ENCODE results near the gene TMEM208. TPM values are rescaled to one million over a fixed set of nuclear protein-coding genes. Genes with fewer than 3 reads are reported as not detected.

The TMEM208 gene
- total and polyA plus RNA-seq, 2 of the 13 experiments (the other 11 are each of a cell fraction or from before 2014, with no cell fraction given): 58.8 to 72.9 TPM

GRCh38 chr16:67177743-67178699, 48.9 kb upstream of the TMEM208 start (continued):
- peak; percentile 89 for TF ChIP-seq SP4 (CRISPR knock-in tag; IDR thresholded peaks at IDR 0.05)
- TF ChIP-seq ZNF83 (CRISPR knock-in tag; IDR thresholded peaks at IDR 0.05; ENCODE audit: borderline replicate concordance): peak; percentile 92; the same call in 1 of the 2 replicates
- peak; percentile 58; the same call in 1 of the 2 replicates for TF ChIP-seq ARNTL (CRISPR knock-in tag; IDR thresholded peaks at IDR 0.05)
- TF ChIP-seq ISX (CRISPR knock-in tag; conservative IDR thresholded peaks at IDR 0.05): no peak
- TF ChIP-seq TCF12 (IDR thresholded peaks at IDR 0.05): no peak
- no peak; the same call in 1 of the 2 replicates for TF ChIP-seq TCF12 (CRISPR knock-in tag; IDR thresholded peaks at IDR 0.05)
- no peak for TF ChIP-seq BRCA1 (CRISPR knock-in tag; IDR thresholded peaks at IDR 0.05)
- TF ChIP-seq ZBTB20 (CRISPR knock-in tag; IDR thresholded peaks at IDR 0.05; ENCODE audit: borderline replicate concordance, low read depth): peak; percentile 44; the same call in 1 of the 2 replicates
- peak; percentile 80; the same call in 1 of the 2 replicates for TF ChIP-seq MEIS1 (CRISPR knock-in tag; IDR thresholded peaks at IDR 0.05; ENCODE audit: borderline replicate concordance)
- peak; percentile 74; the same call in 1 of the 2 replicates for TF ChIP-seq ZNF772 (CRISPR knock-in tag; IDR thresholded peaks at IDR 0.05)
- TF ChIP-seq ZNF318 (CRISPR knock-in tag; IDR thresholded peaks at IDR 0.05): peak; percentile 41; the same call in 1 of the 2 replicates
- no peak for TF ChIP-seq ZNF3 (CRISPR knock-in tag; IDR thresholded peaks at IDR 0.05)
- no peak for TF ChIP-seq FOSL2 (CRISPR knock-in tag; IDR thresholded peaks at IDR 0.05)
- TF ChIP-seq GTF2F1 (IDR thresholded peaks at IDR 0.05; ENCODE audit: low read length): no peak
- peak; percentile 84; the same call in 1 of the 2 replicates for TF ChIP-seq ZSCAN31 (CRISPR knock-in tag; IDR thresholded peaks at IDR 0.05; ENCODE audit: low read depth)
- no peak for TF ChIP-seq KLF9 (CRISPR knock-in tag; IDR thresholded peaks at IDR 0.05; ENCODE audit: low read depth)
- TF ChIP-seq ZEB1 (IDR thresholded peaks at IDR 0.05; ENCODE audit: insufficient replicate concordance, low read depth): peak; percentile 90
- TF ChIP-seq ZFY (CRISPR knock-in tag; IDR thresholded peaks at IDR 0.05): peak; percentile 75
- TF ChIP-seq ZNF333 (CRISPR knock-in tag; IDR thresholded peaks at IDR 0.05; ENCODE audit: borderline replicate concordance): peak; percentile 77; the same call in 1 of the 2 replicates
- TF ChIP-seq EED (CRISPR knock-in tag; IDR thresholded peaks at IDR 0.05): peak; percentile 67; the same call in 1 of the 2 replicates
- no peak for TF ChIP-seq NFE2 (CRISPR knock-in tag; IDR thresholded peaks at IDR 0.05)
- peak; percentile 80 for TF ChIP-seq SAP130 (CRISPR knock-in tag; IDR thresholded peaks at IDR 0.05; ENCODE audit: low read depth)
- TF ChIP-seq SRSF1 (optimal IDR thresholded peaks at IDR 0.05; ENCODE audit: low read depth, low read length): no peak
- TF ChIP-seq ZNF34 (CRISPR knock-in tag; IDR thresholded peaks at IDR 0.05; ENCODE audit: borderline replicate concordance): 0 out of 2 replicates have a peak, but pooled peaks have one; percentile 76

All from HepG2 (cell line).